ENCODE data around the gene RPLP2. TPM values are rescaled to one million over a fixed set of nuclear protein-coding genes. Genes with fewer than 3 reads are reported as not detected.
A peak's percentile ranks its signal among the peaks of the same experiment; 100 is the strongest.

RPLP2 gene
- total and polyA plus RNA-seq, 4 donors: 1,256 to 1,452 (median 1,343) TPM

- no peak for DNase-seq
- Histone ChIP-seq H3K9me3 (ENCODE audit: control insufficient read depth, low read length) (no peaks in the 10 kb centered on the region), H3K4me3 (ENCODE audit: low read length in 2 of 2) (peak overlapping the region; percentile 51 to 84), H3K4me1 (ENCODE audit: control insufficient read depth in 1 of 2, insufficient read depth in 2 of 2, low read length in 2 of 2) (no peaks in the 10 kb centered on the region), H3K36me3 (ENCODE audit: control insufficient read depth in 1 of 2, insufficient read depth in 2 of 2, low read length in 1 of 2) (peaks cover 0 to 13% of the 10 kb centered on the region in 2 donors), H3K27ac (ENCODE audit: low read depth in 1 of 2, low read length in 2 of 2) (peak overlapping the region in 1 of 2 donors; percentile 19), H3K27me3 (ENCODE audit: control insufficient read depth in 1 of 2, insufficient read depth in 2 of 2, low read length in 1 of 2) (no peaks in the 10 kb centered on the region)
- 0% methylated on average over 49 to 55 of the region's 55 CpGs for WGBS, 2 donors
- peak; percentile 16 for ATAC-seq (ENCODE audit: low FRiP score)
- intact Hi-C loops (cut with DNase I): no loop called here
Measured at GRCh38 chr11:810040-810567, 337 bp downstream of the RPLP2 start.

GRCh38 chr11:811446-812245 lies 1.9 kb downstream of the RPLP2 start:
- no peak overlapping the region for H3K27ac ChIP-seq (ENCODE audit: low read depth in 1 of 2, low read length in 2 of 2)
- H3K36me3 ChIP-seq (ENCODE audit: control insufficient read depth in 1 of 2, insufficient read depth in 2 of 2, low read length in 1 of 2): peaks cover 0 to 13% of the 10 kb centered on the region in 2 donors
- DNase-seq (no peak), ATAC-seq (ENCODE audit: low FRiP score) (no peak)
- no peaks in the 10 kb centered on the region for H3K4me1 ChIP-seq (ENCODE audit: control insufficient read depth in 1 of 2, insufficient read depth in 2 of 2, low read length in 2 of 2)
- H3K4me3 ChIP-seq (ENCODE audit: low read length in 2 of 2): no peak overlapping the region
- H3K9me3 ChIP-seq (ENCODE audit: control insufficient read depth, low read length): no peaks in the 10 kb centered on the region
- no peaks in the 10 kb centered on the region for H3K27me3 ChIP-seq (ENCODE audit: control insufficient read depth in 1 of 2, insufficient read depth in 2 of 2, low read length in 1 of 2)
- intact Hi-C loops (cut with DNase I): no loop called here
- 65 to 67% methylated on average over 14 of the region's 14 CpGs for WGBS, 2 donors

- ATAC-seq (ENCODE audit: low FRiP score) (no peak), DNase-seq (no peak)
- Histone ChIP-seq H3K4me3 (ENCODE audit: low read length in 2 of 2) (no peak overlapping the region), H3K27me3 (ENCODE audit: control insufficient read depth in 1 of 2, insufficient read depth in 2 of 2, low read length in 1 of 2) (no peaks in the 10 kb centered on the region), H3K27ac (ENCODE audit: low read depth in 1 of 2, low read length in 2 of 2) (no peak overlapping the region), H3K4me1 (ENCODE audit: control insufficient read depth in 1 of 2, insufficient read depth in 2 of 2, low read length in 2 of 2) (no peaks in the 10 kb centered on the region), H3K9me3 (ENCODE audit: control insufficient read depth, low read length) (no peaks in the 10 kb centered on the region), H3K36me3 (ENCODE audit: control insufficient read depth in 1 of 2, insufficient read depth in 2 of 2, low read length in 1 of 2) (peaks cover 0 to 13% of the 10 kb centered on the region in 2 donors)
- 80 to 87% methylated on average over 3 of the region's 3 CpGs for WGBS, 2 donors
- intact Hi-C loops (cut with DNase I): no loop called here
Measured at GRCh38 chr11:812390-812789, 2.6 kb downstream of the RPLP2 start.

GRCh38 chr11:813072-813455 lies 3.3 kb downstream of the RPLP2 start:
- ATAC-seq (ENCODE audit: low FRiP score): no peak
- no peaks in the 10 kb centered on the region for H3K27me3 ChIP-seq (ENCODE audit: control insufficient read depth in 1 of 2, insufficient read depth in 2 of 2, low read length in 1 of 2)
- H3K36me3 ChIP-seq (ENCODE audit: control insufficient read depth in 1 of 2, insufficient read depth in 2 of 2, low read length in 1 of 2): peaks cover 0 to 13% of the 10 kb centered on the region in 2 donors
- 88 to 91% methylated on average over 6 of the region's 6 CpGs for WGBS, 2 donors
- no peaks in the 10 kb centered on the region for H3K4me1 ChIP-seq (ENCODE audit: control insufficient read depth in 1 of 2, insufficient read depth in 2 of 2, low read length in 2 of 2)
- H3K4me3 ChIP-seq (ENCODE audit: low read length in 2 of 2): no peak overlapping the region
- no peak overlapping the region for H3K27ac ChIP-seq (ENCODE audit: low read depth in 1 of 2, low read length in 2 of 2)
- no peak for DNase-seq
- intact Hi-C loops (cut with DNase I): no loop called here
- no peaks in the 10 kb centered on the region for H3K9me3 ChIP-seq (ENCODE audit: control insufficient read depth, low read length)

- Histone ChIP-seq H3K4me3 (ENCODE audit: low read length in 2 of 2) (no peak overlapping the region), H3K36me3 (ENCODE audit: control insufficient read depth in 1 of 2, insufficient read depth in 2 of 2, low read length in 1 of 2) (peaks cover 0 to 13% of the 10 kb centered on the region in 2 donors), H3K4me1 (ENCODE audit: control insufficient read depth in 1 of 2, insufficient read depth in 2 of 2, low read length in 2 of 2) (no peaks in the 10 kb centered on the region), H3K27ac (ENCODE audit: low read depth in 1 of 2, low read length in 2 of 2) (no peak overlapping the region), H3K27me3 (ENCODE audit: control insufficient read depth in 1 of 2, insufficient read depth in 2 of 2, low read length in 1 of 2) (no peaks in the 10 kb centered on the region), H3K9me3 (ENCODE audit: control insufficient read depth, low read length) (no peaks in the 10 kb centered on the region)
- intact Hi-C loops (cut with DNase I): no loop called here
- DNase-seq (no peak), ATAC-seq (ENCODE audit: low FRiP score) (no peak)
- whole genome bisulfite sequencing, 2 donors: 83 to 84% methylated on average over 9 of the region's 9 CpGs
Measured at GRCh38 chr11:813456-814096, 3.8 kb downstream of the RPLP2 start.

- Histone ChIP-seq H3K27ac (ENCODE audit: low read depth in 1 of 2, low read length in 2 of 2) (no peak overlapping the region), H3K4me1 (ENCODE audit: control insufficient read depth in 1 of 2, insufficient read depth in 2 of 2, low read length in 2 of 2) (no peaks in the 10 kb centered on the region), H3K9me3 (ENCODE audit: control insufficient read depth, low read length) (no peaks in the 10 kb centered on the region), H3K36me3 (ENCODE audit: control insufficient read depth in 1 of 2, insufficient read depth in 2 of 2, low read length in 1 of 2) (peaks cover 0 to 13% of the 10 kb centered on the region in 2 donors), H3K27me3 (ENCODE audit: control insufficient read depth in 1 of 2, insufficient read depth in 2 of 2, low read length in 1 of 2) (no peaks in the 10 kb centered on the region), H3K4me3 (ENCODE audit: low read length in 2 of 2) (no peak overlapping the region)
- intact Hi-C loops (cut with DNase I): no loop called here
- ATAC-seq (ENCODE audit: low FRiP score) (no peak), DNase-seq (no peak)
- 85 to 90% methylated on average over 11 of the region's 11 CpGs for WGBS, 2 donors
Measured at GRCh38 chr11:815675-816432, 6.1 kb downstream of the RPLP2 start.

GRCh38 chr11:816433-816779 lies 6.6 kb downstream of the RPLP2 start:
- Histone ChIP-seq H3K27me3 (ENCODE audit: control insufficient read depth in 1 of 2, insufficient read depth in 2 of 2, low read length in 1 of 2) (no peaks in the 10 kb centered on the region), H3K4me3 (ENCODE audit: low read length in 2 of 2) (no peak overlapping the region), H3K9me3 (ENCODE audit: control insufficient read depth, low read length) (no peaks in the 10 kb centered on the region), H3K4me1 (ENCODE audit: control insufficient read depth in 1 of 2, insufficient read depth in 2 of 2, low read length in 2 of 2) (no peaks in the 10 kb centered on the region), H3K36me3 (ENCODE audit: control insufficient read depth in 1 of 2, insufficient read depth in 2 of 2, low read length in 1 of 2) (peaks cover 0 to 13% of the 10 kb centered on the region in 2 donors), H3K27ac (ENCODE audit: low read depth in 1 of 2, low read length in 2 of 2) (no peak overlapping the region)
- WGBS, 2 donors: 77 to 80% methylated on average over 11 of the region's 11 CpGs
- ATAC-seq (ENCODE audit: low FRiP score) (no peak), DNase-seq (no peak)
- intact Hi-C loops (cut with DNase I): no loop called here

GRCh38 chr11:818396-819128 lies 8.8 kb downstream of the RPLP2 start, which contains the start of gene PNPLA2:
Gene PNPLA2 (plus strand): TSS chr11:818914. CDS start chr11:819719, 805 bp downstream.
- peak; percentile 20 for ATAC-seq (ENCODE audit: low FRiP score)
- H3K4me3 ChIP-seq (ENCODE audit: low read length in 2 of 2): peak within 1 kb of the TSS; percentile 73 to 98
- no peaks in the 10 kb centered on the region for H3K4me1 ChIP-seq (ENCODE audit: control insufficient read depth in 1 of 2, insufficient read depth in 2 of 2, low read length in 2 of 2)
- H3K36me3 ChIP-seq (ENCODE audit: control insufficient read depth in 1 of 2, insufficient read depth in 2 of 2, low read length in 1 of 2): peaks cover 0 to 2% of the 10 kb centered on the region in 2 donors
- no peak for DNase-seq
- intact Hi-C loops (cut with DNase I): no loop called here
- H3K9me3 ChIP-seq (ENCODE audit: control insufficient read depth, low read length): no peaks in the 10 kb centered on the region
- H3K27me3 ChIP-seq (ENCODE audit: control insufficient read depth in 1 of 2, insufficient read depth in 2 of 2, low read length in 1 of 2): no peaks in the 10 kb centered on the region
- WGBS, 2 donors: 22% methylated on average over 20 of the region's 20 CpGs
- peak within 1 kb of the TSS; percentile 71 to 95 for H3K27ac ChIP-seq (ENCODE audit: low read depth in 1 of 2, low read length in 2 of 2)

Measured in aorta (tissue), 5 donors.